Muscle of leg (tissue), 11 donors: ENCODE measurements around the gene RBM33. TPM values are rescaled to one million over a fixed set of nuclear protein-coding genes. Genes with fewer than 3 reads are reported as not detected.

Experiments
- DNase-seq: peaks from one replicate; pipeline ENCODE4 v3.0.0; 2013
- H3K27ac ChIP-seq: one replicate; pipeline ENCODE4 v1.5.1; 2013; ENCODE audit warnings: mild to moderate bottlenecking, low read length, control low read depth
- H3K27me3 ChIP-seq: one replicate; pipeline ENCODE4 v1.6.1; 2013; ENCODE audit warnings: low read length; ENCODE audit not compliant: control insufficient read depth, insufficient read depth
- H3K36me3 ChIP-seq: one replicate; pipeline ENCODE4 v1.6.1; 2013; ENCODE audit warnings: low read length; ENCODE audit not compliant: control insufficient read depth, insufficient read depth
- H3K4me1 ChIP-seq: one replicate; pipeline ENCODE4 v1.6.1; 2013; ENCODE audit warnings: low read length; ENCODE audit not compliant: control insufficient read depth, insufficient read depth
- H3K4me3 ChIP-seq: one replicate; pipeline ENCODE4 v1.5.1; 2013; ENCODE audit warnings: low read length, control low read depth
- H3K9me3 ChIP-seq: replicated peaks from 2 replicates; pipeline ENCODE4 v1.6.1; 2013; ENCODE audit warnings: low read depth, low read length; ENCODE audit not compliant: control insufficient read depth
- WGBS: methylation state at CpG from one replicate; pipeline ENCODE4 v1.1.5; 2013; ENCODE audit warnings: missing lambda C conversion rate; ENCODE audit not compliant: insufficient coverage; 5-methylcytosine and 5-hydroxymethylcytosine counted together
- polyA plus RNA-seq, 8 donors: library from polyadenylated mRNA; unstranded; fragments of 120-200 nt; gene quantifications; one replicate each; pipeline versions ENCODE4 v1.2.1 to v1.2.3, GENCODE V29; 2013; ENCODE audit warnings: inconsistent platforms in 1 of 8, low replicate concordance in 1 of 8; ENCODE audit not compliant: insufficient read length in 8 of 8, insufficient read depth in 1 of 8
- total RNA-seq: library from RNA; stranded (reverse); fragments of 120-200 nt; gene quantifications from one replicate; pipeline ENCODE4 v1.2.4, GENCODE V29; 2013

Gene RBM33
- total and polyA plus RNA-seq, 9 donors, result 18.3 to 46.2 (median 25.6) TPM

DNA sequence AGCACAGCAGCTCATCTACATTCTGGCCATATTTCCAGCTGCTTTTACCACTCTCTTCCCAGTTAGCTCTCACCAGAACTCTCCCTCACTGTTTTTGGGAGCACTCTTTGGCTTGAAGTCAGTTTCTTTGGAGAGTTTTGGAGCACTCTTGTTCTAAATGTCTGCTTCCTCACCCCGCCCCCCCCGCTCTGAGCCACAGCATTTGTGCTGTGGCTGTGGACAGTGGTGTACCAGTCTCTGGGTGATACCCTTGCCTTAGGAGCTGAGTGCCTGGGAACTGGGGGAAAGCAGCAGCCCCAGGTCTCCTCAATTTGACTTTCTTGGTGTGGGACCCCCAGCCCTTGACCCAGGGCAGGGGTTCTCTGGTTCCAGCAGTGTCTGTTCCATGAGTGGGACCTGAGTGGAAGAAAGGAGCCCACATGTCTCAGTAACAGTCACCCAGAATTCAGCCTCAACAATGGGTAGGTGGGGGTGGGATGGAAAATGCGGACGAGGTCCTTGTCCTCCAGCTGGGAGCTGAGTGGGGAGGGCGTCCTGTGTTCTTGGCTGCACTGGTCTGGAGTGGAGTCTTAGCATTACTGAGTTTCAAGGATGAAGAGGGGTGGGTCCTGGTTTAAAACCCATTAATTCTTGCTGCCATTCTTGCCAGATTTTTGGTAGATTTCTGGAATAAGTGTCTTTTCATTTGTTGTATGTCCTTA, 18.0 kb downstream of the RBM33 start:
- H3K27ac ChIP-seq, result no peak overlapping the region
- peaks cover 2% of the 10 kb centered on the region for H3K4me1 ChIP-seq
- H3K36me3 ChIP-seq, result no peaks in the 10 kb centered on the region
- DNase-seq, result no peak
- H3K9me3 ChIP-seq, result peaks cover 2% of the 10 kb centered on the region
- 92% methylated on average over 2 of the region's 5 CpGs for WGBS
- H3K4me3 ChIP-seq, result no peak overlapping the region
- H3K27me3 ChIP-seq, result no peaks in the 10 kb centered on the region

DNA sequence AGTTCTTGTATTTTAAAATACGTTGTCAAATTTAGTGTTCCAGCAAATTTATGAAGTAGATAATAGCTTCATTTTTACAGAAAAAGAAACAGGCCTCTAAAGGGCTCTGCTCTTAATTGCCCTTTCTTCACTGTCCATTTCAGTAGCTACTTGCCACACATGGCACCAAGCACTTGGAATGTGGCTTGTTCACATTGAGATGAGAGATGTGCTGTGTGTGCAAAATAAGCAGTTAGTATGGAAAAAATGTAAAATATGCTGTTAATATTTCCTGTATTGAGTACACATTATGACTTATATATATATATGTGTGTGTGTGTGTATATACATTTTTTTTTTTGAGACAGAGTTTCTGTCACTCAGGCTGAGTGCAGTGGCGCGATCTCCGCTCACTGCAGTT, 19.5 kb downstream of the RBM33 start:
- no peak overlapping the region for H3K4me3 ChIP-seq
- no peaks in the 10 kb centered on the region for H3K27me3 ChIP-seq
- H3K27ac ChIP-seq, result no peak overlapping the region
- WGBS, result no CpG with 5 or more reads among the region's 4 CpGs
- H3K4me1 ChIP-seq, result peaks cover 2% of the 10 kb centered on the region
- H3K36me3 ChIP-seq, result no peaks in the 10 kb centered on the region
- no peak for DNase-seq
- H3K9me3 ChIP-seq, result peaks cover 2% of the 10 kb centered on the region

- Histone ChIP-seq H3K4me1 (peaks cover 6% of the 10 kb centered on the region), H3K27ac (no peak overlapping the region)
Observed at GRCh38 chr7:155665079-155665956, 20.9 kb downstream of the RBM33 start.

DNA sequence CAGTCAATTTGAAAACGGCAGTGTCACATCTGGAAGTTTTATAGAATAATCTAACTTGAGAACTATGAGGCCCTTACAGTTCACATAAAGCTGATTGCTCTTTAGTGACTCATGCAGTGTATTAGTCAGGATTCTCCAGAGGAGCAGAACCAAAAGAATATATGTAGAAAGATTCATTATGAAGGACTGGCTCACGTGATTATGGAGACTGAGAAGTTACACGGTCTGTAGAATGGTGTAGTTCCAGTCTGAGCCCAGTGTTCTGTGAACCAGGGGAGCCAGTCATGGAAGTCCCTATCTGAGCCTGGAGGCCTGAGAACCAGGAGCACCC, 21.5 kb downstream of the RBM33 start:
- WGBS, result 73% methylated on average over 2 of the region's 3 CpGs
- H3K9me3 ChIP-seq, result no peaks in the 10 kb centered on the region
- no peak for DNase-seq
- no peak overlapping the region for H3K27ac ChIP-seq
- H3K27me3 ChIP-seq, result no peaks in the 10 kb centered on the region
- H3K4me1 ChIP-seq, result peaks cover 6% of the 10 kb centered on the region
- H3K4me3 ChIP-seq, result no peak overlapping the region
- H3K36me3 ChIP-seq, result no peaks in the 10 kb centered on the region

More at GRCh38 chr7:155665079-155665956, 20.9 kb downstream of the RBM33 start:
- Histone ChIP-seq H3K36me3 (no peaks in the 10 kb centered on the region), H3K4me3 (no peak overlapping the region), H3K9me3 (no peaks in the 10 kb centered on the region), H3K27me3 (no peaks in the 10 kb centered on the region)
- WGBS, result 94% methylated on average over 7 of the region's 9 CpGs
- DNase-seq, result no peak

GRCh38 chr7:155667241-155667829, 22.9 kb downstream of the RBM33 start:
- 100% methylated on average over 2 of the region's 6 CpGs for WGBS
- Histone ChIP-seq H3K36me3 (no peaks in the 10 kb centered on the region), H3K4me1 (peaks cover 4% of the 10 kb centered on the region), H3K27me3 (no peaks in the 10 kb centered on the region), H3K9me3 (no peaks in the 10 kb centered on the region), H3K4me3 (no peak overlapping the region), H3K27ac (no peak overlapping the region)
- no peak for DNase-seq

GRCh38 chr7:155669717-155670505, 25.4 kb downstream of the RBM33 start:
- Histone ChIP-seq H3K4me1 (peaks cover 4% of the 10 kb centered on the region), H3K27ac (no peak overlapping the region), H3K9me3 (no peaks in the 10 kb centered on the region), H3K36me3 (peaks cover 6% of the 10 kb centered on the region), H3K4me3 (no peak overlapping the region), H3K27me3 (no peaks in the 10 kb centered on the region)
- WGBS, result 63% methylated on average over 8 of the region's 11 CpGs
- DNase-seq, result peak; percentile 74

DNA sequence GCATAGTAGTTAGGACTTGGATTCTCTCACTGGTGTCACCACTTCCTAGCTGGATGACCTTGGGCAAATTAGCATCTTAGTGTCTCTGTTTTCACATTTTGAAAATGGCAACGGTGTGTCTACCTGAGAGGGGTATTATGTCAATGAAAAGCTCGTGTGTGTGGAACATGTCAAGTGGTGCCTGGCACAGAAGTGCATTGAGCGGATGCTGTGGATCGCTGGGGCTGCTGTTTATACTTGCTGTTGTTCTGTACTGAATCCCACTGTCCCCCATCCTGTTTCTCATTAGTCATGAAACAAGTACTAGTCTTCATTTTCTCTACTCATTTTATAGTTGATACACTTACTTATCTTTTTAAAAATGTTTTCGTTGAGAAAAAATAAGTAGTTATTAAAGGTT, 26.1 kb downstream of the RBM33 start:
- Histone ChIP-seq H3K4me1 (peaks cover 4% of the 10 kb centered on the region), H3K9me3 (no peaks in the 10 kb centered on the region), H3K36me3 (peaks cover 6% of the 10 kb centered on the region), H3K27ac (no peak overlapping the region), H3K4me3 (no peak overlapping the region), H3K27me3 (no peaks in the 10 kb centered on the region)
- DNase-seq, result no peak
- WGBS, result 80% methylated on average over 2 of the region's 5 CpGs

DNA sequence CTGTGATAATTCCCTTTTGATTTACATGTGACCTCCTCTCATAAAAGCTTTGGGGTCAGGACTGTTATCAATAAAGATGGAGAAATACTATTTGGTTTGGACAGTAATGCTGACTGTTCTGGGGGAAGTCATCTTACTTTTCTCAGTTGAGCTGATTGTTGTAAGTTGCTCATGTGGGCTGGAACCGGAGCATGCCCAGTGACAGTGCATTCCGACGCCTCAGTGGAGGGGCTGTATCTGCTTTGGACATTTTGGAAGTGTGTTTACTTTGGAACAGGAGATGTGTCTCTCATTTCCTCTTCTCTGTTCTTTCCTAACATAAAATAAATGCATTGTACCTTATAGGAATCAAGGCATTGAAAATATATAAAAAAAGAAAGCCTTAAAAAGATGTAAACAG, 30.1 kb downstream of the RBM33 start:
- WGBS, result 80% methylated on average over 1 of the region's 3 CpGs
- H3K4me1 ChIP-seq, result peaks cover 3% of the 10 kb centered on the region
- H3K27me3 ChIP-seq, result no peaks in the 10 kb centered on the region
- no peak overlapping the region for H3K27ac ChIP-seq
- no peak for DNase-seq
- H3K9me3 ChIP-seq, result no peaks in the 10 kb centered on the region
- H3K36me3 ChIP-seq, result peaks cover 12% of the 10 kb centered on the region
- H3K4me3 ChIP-seq, result no peak overlapping the region

GRCh38 chr7:155676052-155676451, 31.6 kb downstream of the RBM33 start:
- no peaks in the 10 kb centered on the region for H3K9me3 ChIP-seq
- H3K27ac ChIP-seq, result no peak overlapping the region
- no peaks in the 10 kb centered on the region for H3K27me3 ChIP-seq
- DNase-seq, result peak; percentile 20
- WGBS, result 85% methylated on average over 5 of the region's 8 CpGs
- peaks cover 18% of the 10 kb centered on the region for H3K36me3 ChIP-seq
- H3K4me3 ChIP-seq, result no peak overlapping the region
- no peaks in the 10 kb centered on the region for H3K4me1 ChIP-seq

- Histone ChIP-seq H3K27ac (no peak overlapping the region), H3K27me3 (no peaks in the 10 kb centered on the region), H3K4me3 (no peak overlapping the region), H3K4me1 (no peaks in the 10 kb centered on the region), H3K36me3 (peaks cover 20% of the 10 kb centered on the region), H3K9me3 (no peaks in the 10 kb centered on the region)
- no CpG with 5 or more reads among the region's 2 CpGs for WGBS
- DNase-seq, result no peak
Observed at GRCh38 chr7:155677688-155678087, 33.2 kb downstream of the RBM33 start.
